Ramos (cell line): ENCODE measurements around the gene PCDH9.
"Not testable (repeated sequence)": the region's sequence is repeated elsewhere in the genome, so short reads cannot be mapped to it uniquely, and the experiment has no call there.

ENCODE experiments used
- in situ Hi-C: fragments of 300-500 bp; cut with MboI; formaldehyde crosslinking; loops from one replicate; pipeline ENCODE4 v1.14.3; 2022; ENCODE audit warnings: low sequenced_read_pairs; ENCODE audit not compliant: unreplicated experiment

Gene PCDH9

GRCh38 chr13:66305961-66306617 is 924.0 kb downstream of the PCDH9 start:
- in situ Hi-C loops, result no loop called here

- in situ Hi-C loops, result no loop called here
Observed at GRCh38 chr13:66301482-66301881, 928.7 kb downstream of the PCDH9 start.

GRCh38 chr13:66301006-66301405 is 929.1 kb downstream of the PCDH9 start:
- in situ Hi-C loops, result no loop called here

- in situ Hi-C loops, result no loop called here
Observed at GRCh38 chr13:66296875-66297274, 933.3 kb downstream of the PCDH9 start.

- in situ Hi-C loops, result no loop called here
Observed at GRCh38 chr13:66296328-66296727, 933.8 kb downstream of the PCDH9 start.

GRCh38 chr13:66286806-66287205 is 943.3 kb downstream of the PCDH9 start:
- in situ Hi-C loops, result not testable (repeated sequence)

- in situ Hi-C loops, result no loop called here
Observed at GRCh38 chr13:66275416-66275815, 954.7 kb downstream of the PCDH9 start.

- in situ Hi-C loops, result no loop called here
Observed at GRCh38 chr13:66273011-66273410, 957.1 kb downstream of the PCDH9 start.

- in situ Hi-C loops, result no loop called here
Observed at GRCh38 chr13:66266761-66267160, 963.4 kb downstream of the PCDH9 start.

- in situ Hi-C loops, result no loop called here
Observed at GRCh38 chr13:66266348-66266747, 963.8 kb downstream of the PCDH9 start.

GRCh38 chr13:66265371-66265770 is 964.8 kb downstream of the PCDH9 start:
- in situ Hi-C loops, result no loop called here

- in situ Hi-C loops, result no loop called here
Observed at GRCh38 chr13:66264971-66265370, 965.2 kb downstream of the PCDH9 start.

- in situ Hi-C loops, result no loop called here
Observed at GRCh38 chr13:66262330-66262729, 967.8 kb downstream of the PCDH9 start.

- in situ Hi-C loops, result not testable (repeated sequence)
Observed at GRCh38 chr13:66259426-66259825, 970.7 kb downstream of the PCDH9 start.
